DMS79 treated with DMSO at 0.1 percent for 48 hours (cell line): ENCODE measurements around the gene MAN1A1.

ENCODE experiments used
- DNase-seq: peaks from one replicate; lab custom pipeline; 2025; lab: John Stamatoyannopoulos, UW

MAN1A1 gene

GRCh38 chr6:119325559-119326265, 23.8 kb downstream of the MAN1A1 start:
- no peak for DNase-seq

GRCh38 chr6:119324718-119325117, 24.8 kb downstream of the MAN1A1 start:
- DNase-seq: no peak

GRCh38 chr6:119323931-119324330, 25.6 kb downstream of the MAN1A1 start:
- no peak for DNase-seq

GRCh38 chr6:119323478-119323877, 26.1 kb downstream of the MAN1A1 start:
- DNase-seq: no peak

GRCh38 chr6:119322715-119323350, 26.7 kb downstream of the MAN1A1 start:
- no peak for DNase-seq

- no peak for DNase-seq
These were observed 27.5 kb downstream of the MAN1A1 start for GRCh38 chr6:119322034-119322433.

GRCh38 chr6:119319694-119320093, 29.9 kb downstream of the MAN1A1 start:
- DNase-seq: no peak

- no peak for DNase-seq
These were observed 30.8 kb downstream of the MAN1A1 start for GRCh38 chr6:119318730-119319129.

GRCh38 chr6:119318176-119318575, 31.4 kb downstream of the MAN1A1 start:
- DNase-seq: no peak

GRCh38 chr6:119317007-119317406, 32.6 kb downstream of the MAN1A1 start:
- no peak for DNase-seq

GRCh38 chr6:119314885-119315272, 34.7 kb downstream of the MAN1A1 start:
- DNase-seq: no peak

- no peak for DNase-seq
These were observed 35.4 kb downstream of the MAN1A1 start for GRCh38 chr6:119313937-119314884.

- no peak for DNase-seq
These were observed 36.7 kb downstream of the MAN1A1 start for GRCh38 chr6:119312875-119313338.

GRCh38 chr6:119312441-119312840, 37.1 kb downstream of the MAN1A1 start:
- no peak for DNase-seq

- no peak for DNase-seq
These were observed 37.9 kb downstream of the MAN1A1 start for GRCh38 chr6:119311514-119312142.

- no peak for DNase-seq
These were observed 39.0 kb downstream of the MAN1A1 start for GRCh38 chr6:119310486-119311036.

GRCh38 chr6:119308991-119309657, 40.4 kb downstream of the MAN1A1 start:
- no peak for DNase-seq

GRCh38 chr6:119308048-119308570, 41.5 kb downstream of the MAN1A1 start:
- DNase-seq: no peak

- DNase-seq: no peak
These were observed 42.5 kb downstream of the MAN1A1 start for GRCh38 chr6:119307056-119307455.

- no peak for DNase-seq
These were observed 43.1 kb downstream of the MAN1A1 start for GRCh38 chr6:119306396-119306968.
